GM12873 (cell line): ENCODE data around the gene KRT7.

Experiments used
- CTCF ChIP-seq: IDR thresholded peaks from 2 replicates; pipeline ENCODE4 v1.5.1; 2012; ENCODE audit warnings: low read depth, mild to moderate bottlenecking, moderate library complexity, low read length, control low read depth; ENCODE audit not compliant: insufficient read depth; ENCODE audit errors: missing control alignments

KRT7 gene

GRCh38 chr12:52205612-52206303 is 27.3 kb upstream of the KRT7 start:
- TF ChIP-seq CTCF = no peak

- TF ChIP-seq CTCF = no peak
These were observed 26.6 kb upstream of the KRT7 start for GRCh38 chr12:52206304-52207040.

GRCh38 chr12:52207106-52207505 is 25.9 kb upstream of the KRT7 start:
- no peak for TF ChIP-seq CTCF

- TF ChIP-seq CTCF = no peak
These were observed 25.1 kb upstream of the KRT7 start for GRCh38 chr12:52207895-52208294.

GRCh38 chr12:52208424-52209165 is 24.4 kb upstream of the KRT7 start:
- TF ChIP-seq CTCF = no peak

- TF ChIP-seq CTCF = no peak
These were observed 23.7 kb upstream of the KRT7 start for GRCh38 chr12:52209321-52209720.

GRCh38 chr12:52210186-52210924 is 22.7 kb upstream of the KRT7 start:
- TF ChIP-seq CTCF = no peak
